H4 (cell line): ENCODE data around the gene TEX51. TPM values are rescaled to one million over a fixed set of nuclear protein-coding genes. Genes with fewer than 3 reads are reported as not detected.

Source experiments
- DNase-seq: peaks from one replicate; pipeline ENCODE4 v3.0.0-alpha.2; 2015; ENCODE audit warnings: low spot score
- total RNA-seq: library from RNA; depleted of rRNA; stranded (reverse); fragments of >200 nt; shearing (Covaris generic); gene quantifications from 2 replicates; pipeline ENCODE4 v1.2.3, GENCODE V29; 2014

TEX51 gene
- total RNA-seq, 1 experiment from 2014 or later: not detected

DNA sequence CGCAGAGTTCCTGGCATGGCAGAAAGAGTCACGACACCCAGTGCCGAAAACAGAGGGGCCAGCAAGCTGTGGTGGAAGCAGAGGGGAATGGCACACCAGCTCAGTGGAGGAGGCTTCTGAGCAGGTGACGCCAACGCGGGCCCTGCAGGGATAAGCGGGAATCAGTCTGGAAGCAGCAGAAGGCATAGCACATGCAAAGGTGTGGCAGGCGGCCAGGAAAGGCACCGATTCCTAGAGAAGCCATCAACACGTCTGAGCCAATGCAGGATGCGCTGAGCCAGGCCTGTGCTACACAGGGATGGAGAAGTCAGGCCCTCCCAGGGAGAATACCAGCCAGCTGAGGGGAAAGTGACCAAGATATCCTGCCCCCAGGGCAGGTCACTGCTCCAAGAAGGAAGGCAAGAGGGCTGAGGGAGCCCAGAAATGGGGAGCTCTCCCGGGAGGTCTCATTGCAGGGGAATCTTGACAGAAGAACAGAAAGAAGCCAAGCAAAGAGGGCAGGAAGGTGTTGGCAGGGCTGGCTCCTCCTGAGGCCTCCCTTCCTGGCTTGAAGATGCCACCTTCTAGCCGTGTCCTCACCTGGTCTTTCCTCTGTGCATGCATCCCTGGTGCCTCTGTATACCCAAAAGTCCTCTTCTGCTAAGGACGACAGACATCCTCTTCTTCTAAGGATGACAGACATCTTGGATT, 16.3 kb downstream of the TEX51 start:
- DNase-seq: no peak

GRCh38 chr2:126915903-126916302, 17.2 kb downstream of the TEX51 start:
- no peak for DNase-seq

DNA sequence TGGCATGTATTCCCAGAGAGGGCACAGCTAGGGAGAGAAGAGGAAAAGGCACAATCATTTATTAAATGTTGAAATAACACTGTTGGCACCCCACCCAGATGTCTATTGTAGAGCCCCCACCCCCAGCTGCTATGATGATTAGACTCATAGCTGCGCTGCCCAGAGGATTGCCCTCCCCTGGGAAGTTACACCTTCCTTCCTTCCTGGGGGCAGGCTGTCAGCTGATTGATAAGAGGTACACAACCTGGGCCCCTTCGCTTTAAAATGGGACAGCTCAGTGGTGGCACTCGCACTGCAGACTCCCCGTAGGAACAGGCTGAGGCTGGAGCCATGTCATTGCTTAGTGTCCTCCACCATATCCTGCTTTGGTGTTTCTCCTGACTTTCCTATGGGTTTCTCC, 18.1 kb downstream of the TEX51 start:
- no peak for DNase-seq

DNA sequence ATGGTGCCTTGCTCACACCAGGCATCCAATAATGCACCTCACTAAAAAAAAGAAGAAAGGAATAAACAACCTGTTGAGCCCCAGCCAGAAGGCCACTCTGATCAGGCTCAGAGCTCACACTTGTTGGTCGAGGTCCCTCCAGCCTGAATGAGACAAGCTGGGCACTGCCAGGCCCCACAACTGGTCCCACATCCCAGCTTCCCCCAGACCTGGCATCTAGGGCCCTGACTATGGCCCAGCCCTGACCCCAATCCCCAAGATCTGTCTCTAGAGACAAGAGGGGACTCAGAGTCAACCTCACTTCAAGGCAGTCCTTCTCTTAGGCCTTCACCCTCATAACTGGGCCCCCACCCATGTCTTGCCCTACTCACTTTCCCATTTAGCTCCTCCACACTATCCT, 22.4 kb downstream of the TEX51 start:
- no peak for DNase-seq

- no peak for DNase-seq
Measured at GRCh38 chr2:126930970-126931590, 32.4 kb downstream of the TEX51 start.

GRCh38 chr2:126932529-126932928, 33.8 kb downstream of the TEX51 start:
- DNase-seq: no peak

GRCh38 chr2:126932966-126933710, 34.4 kb downstream of the TEX51 start:
- no peak for DNase-seq

- no peak for DNase-seq
Measured at GRCh38 chr2:126933711-126934091, 35.0 kb downstream of the TEX51 start.

- no peak for DNase-seq
Measured at GRCh38 chr2:126934809-126935208, 36.1 kb downstream of the TEX51 start.

DNA sequence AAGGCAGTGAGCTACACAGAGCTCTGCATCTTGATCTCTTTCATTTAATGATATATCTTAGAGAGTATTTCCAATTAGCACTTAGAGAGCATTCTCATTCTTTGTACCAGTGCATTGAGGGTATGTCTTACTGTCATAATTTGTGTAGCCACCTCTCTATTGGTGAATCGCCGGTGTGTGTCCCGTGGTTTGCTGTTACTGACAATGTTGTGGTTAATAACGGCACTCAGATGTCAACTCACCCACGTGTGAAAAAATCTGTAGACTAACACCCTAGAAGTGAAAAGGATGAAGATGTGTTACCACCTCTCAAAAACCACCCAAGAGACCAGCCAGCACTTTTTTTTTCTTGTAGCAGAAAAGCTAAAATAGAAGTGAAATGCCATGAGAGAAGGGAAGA, 37.1 kb downstream of the TEX51 start:
- no peak for DNase-seq

DNA sequence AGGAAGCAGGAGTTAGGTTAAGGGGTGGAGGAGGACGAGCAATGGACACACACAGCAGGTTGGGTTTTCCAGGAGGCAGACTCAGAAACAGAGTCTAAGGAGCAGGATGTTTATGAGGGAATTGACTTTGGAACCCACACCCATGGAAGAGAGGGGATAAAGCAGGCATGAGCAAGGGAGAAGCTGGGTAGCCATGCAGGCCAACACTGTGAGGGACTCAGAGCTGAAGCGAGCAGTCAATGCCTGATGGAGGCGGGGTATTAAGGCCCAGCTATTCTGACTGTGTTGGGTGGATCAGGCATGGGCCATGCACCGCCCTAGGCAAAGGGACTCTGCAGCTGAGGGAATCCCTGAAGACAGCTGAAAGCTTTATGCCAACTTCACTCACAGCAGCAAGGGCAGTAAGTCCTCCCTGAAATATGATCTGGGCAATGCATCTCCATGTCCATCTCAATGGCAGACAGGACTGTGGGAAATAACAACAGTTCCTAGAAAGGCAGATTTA, 37.6 kb downstream of the TEX51 start:
- no peak for DNase-seq

DNA sequence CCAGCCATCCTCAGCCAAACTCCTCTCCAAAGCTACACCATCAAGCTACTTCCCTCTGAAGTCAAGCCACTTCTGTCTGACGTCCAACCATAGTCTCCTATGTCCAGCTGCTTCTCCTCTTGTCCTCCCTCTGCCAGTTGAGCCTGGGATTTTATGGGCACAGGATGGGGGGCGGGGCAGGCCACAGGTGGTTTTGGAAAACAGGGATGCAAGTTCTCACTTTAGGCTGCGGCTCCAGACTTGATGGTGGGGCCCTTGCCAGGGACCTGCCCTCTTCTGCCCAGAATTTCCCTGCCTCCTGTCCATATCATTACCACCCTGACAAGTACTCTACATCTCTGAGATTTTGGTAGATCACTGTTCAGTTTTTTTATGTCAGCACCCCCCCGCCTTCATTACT, 41.6 kb downstream of the TEX51 start:
- DNase-seq: no peak

- DNase-seq: no peak
Measured at GRCh38 chr2:126942427-126943203, 43.9 kb downstream of the TEX51 start.

DNA sequence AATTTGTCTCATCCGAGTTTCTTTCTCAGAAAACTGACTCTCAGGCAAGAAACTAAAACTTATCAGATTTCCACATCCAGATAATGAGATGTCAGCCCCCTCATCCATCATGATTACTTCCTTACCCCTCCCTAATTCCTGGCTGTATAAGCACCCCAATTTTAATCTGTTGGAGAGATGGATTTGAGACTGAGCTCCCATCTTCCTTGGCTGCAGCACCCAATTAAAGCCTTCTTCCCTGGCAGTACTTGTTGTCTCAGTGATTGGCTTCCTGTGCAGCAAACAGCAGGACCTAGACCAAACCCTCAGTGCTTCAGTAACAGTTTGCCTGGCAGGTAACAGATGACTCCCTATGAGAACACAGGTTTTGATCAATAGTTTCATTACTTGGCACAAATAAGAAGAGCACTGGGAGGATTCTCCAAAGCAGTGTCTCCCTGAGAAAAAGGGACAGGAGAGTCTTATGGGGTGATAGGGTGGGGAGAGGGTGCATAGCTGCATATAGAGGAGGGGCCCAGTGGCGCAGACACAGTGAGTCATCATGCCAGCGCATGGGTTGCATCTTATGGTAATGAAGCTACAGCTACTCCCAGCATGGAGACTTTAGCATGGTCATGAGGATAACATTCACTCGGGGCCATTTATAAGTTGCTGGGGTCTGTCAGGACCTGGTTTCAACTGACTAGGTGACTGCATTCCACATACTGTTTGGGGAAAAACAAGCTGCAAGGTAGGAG, 45.1 kb downstream of the TEX51 start:
- DNase-seq: no peak

GRCh38 chr2:126945118-126945517, 46.4 kb downstream of the TEX51 start:
- DNase-seq: no peak

- no peak for DNase-seq
Measured at GRCh38 chr2:126946318-126947102, 47.8 kb downstream of the TEX51 start.

DNA sequence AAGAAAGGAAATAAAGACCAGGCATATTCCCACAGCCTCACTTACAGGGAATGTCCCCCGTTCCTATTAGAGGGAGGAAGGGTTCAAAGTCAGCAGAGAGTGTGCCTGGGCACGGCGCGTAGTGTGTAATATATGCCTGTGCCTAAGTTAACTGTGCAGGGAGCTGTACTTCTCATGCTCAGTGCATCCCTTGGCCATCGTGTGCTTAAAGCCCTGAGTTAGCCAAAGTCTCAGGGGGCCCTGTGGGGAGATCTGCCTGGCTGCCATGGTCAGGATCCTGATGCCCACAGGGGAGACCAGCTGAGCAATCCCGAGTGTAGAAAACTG, 48.4 kb downstream of the TEX51 start:
- no peak for DNase-seq

DNA sequence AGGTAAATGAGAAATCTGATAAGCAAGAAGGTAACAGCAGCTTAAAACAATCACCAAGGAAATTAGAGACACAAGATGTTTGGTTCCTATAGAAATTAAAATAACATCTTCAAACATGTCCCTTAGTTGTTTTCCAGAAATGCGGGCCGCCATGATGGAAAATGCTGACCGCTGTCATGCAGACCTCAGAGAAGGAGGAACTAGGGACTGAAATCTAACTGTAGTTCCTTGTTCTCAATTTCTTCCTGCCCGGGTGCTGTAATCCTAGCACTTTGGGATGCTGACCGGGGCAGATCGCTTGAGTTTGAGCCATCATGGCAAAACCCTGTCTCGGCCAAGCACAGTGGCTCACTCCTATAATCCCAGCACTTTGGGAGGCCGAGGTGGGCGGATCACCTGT, 51.1 kb downstream of the TEX51 start:
- no peak for DNase-seq

DNA sequence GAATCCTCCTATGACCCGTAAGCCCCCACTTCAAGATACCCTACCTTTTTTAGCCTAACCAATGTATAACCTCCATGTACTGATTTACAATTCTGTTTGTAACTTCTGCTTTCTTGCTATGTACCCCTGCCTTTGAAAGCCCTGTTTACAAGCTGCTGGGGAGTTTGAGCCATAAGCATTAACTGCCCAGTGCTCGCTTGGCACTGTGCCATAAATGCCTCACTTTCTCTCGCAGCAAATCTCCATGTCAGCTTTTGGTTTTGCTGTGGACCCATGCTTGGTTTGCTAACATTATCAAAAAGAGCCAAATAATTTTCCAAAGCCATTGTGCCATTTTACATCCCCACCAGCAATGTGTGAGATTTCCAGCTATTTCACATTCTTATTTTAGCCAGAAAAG, 51.8 kb downstream of the TEX51 start:
- no peak for DNase-seq
